Fibroblast of mammary gland (primary cell): ENCODE data around the gene RASA3.
"Not testable (repeated sequence)": the region's sequence is repeated elsewhere in the genome, so short reads cannot be mapped to it uniquely, and the experiment has no call there.

ENCODE experiments used
- DNase-seq: peaks from one replicate; pipeline ENCODE4 v3.0.0-alpha.2; 2010; ENCODE audit warnings: low read depth
- H3K4me3 ChIP-seq: 2 replicates; pipeline ENCODE4 v1.5.1; 2011; ENCODE audit warnings: low read depth, mild to moderate bottlenecking, low read length, moderate library complexity; ENCODE audit not compliant: control insufficient read depth
- TF ChIP-seq, protein P1 (sequence below): conservative IDR thresholded peaks from 2 replicates; pipeline ENCODE4 v1.5.1; 2011; ENCODE audit warnings: low read depth, low read length, inconsistent platforms; ENCODE audit not compliant: control insufficient read depth, insufficient read depth

The RASA3 gene

DNA sequence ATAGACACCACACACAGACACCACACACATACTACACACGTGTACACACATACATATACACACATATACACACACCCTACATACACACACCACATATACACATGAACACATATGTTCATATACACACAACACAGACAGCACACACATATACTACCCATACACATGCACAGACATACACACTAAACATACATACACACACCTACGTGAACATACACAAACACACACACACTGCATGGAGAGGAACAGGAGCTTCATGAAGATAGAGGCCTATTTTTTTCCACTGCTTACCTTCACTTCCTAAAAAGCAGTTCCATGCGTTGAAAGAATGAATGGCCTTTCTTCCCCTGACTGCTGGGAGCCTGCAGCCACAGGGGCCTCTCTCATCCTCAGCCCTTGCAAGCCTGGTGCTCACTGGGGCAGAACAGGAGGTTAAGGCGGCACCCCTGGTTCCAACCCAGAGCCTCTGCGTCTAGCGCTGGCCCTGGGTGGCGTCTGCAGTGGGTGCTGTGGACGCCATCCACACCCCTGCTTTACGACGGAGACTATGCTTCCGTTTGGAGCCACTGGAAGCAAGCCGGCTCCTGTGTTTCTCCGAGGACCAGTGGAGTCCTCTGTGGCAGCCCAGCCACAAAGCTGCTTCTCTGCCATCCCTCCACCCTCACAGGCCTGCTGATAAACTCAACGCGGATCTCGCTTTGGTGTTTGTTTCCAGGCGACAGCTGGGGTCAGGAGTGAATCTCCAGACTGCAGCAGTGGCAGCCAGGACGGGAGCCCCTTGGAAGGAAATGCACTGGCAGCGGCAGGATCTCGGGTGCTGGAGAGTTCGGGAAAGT is 1.9 kb upstream of the RASA3 start:
- TF ChIP-seq, protein P1, sequence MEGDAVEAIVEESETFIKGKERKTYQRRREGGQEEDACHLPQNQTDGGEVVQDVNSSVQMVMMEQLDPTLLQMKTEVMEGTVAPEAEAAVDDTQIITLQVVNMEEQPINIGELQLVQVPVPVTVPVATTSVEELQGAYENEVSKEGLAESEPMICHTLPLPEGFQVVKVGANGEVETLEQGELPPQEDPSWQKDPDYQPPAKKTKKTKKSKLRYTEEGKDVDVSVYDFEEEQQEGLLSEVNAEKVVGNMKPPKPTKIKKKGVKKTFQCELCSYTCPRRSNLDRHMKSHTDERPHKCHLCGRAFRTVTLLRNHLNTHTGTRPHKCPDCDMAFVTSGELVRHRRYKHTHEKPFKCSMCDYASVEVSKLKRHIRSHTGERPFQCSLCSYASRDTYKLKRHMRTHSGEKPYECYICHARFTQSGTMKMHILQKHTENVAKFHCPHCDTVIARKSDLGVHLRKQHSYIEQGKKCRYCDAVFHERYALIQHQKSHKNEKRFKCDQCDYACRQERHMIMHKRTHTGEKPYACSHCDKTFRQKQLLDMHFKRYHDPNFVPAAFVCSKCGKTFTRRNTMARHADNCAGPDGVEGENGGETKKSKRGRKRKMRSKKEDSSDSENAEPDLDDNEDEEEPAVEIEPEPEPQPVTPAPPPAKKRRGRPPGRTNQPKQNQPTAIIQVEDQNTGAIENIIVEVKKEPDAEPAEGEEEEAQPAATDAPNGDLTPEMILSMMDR, result no peak
- no peak overlapping the region for H3K4me3 ChIP-seq
- DNase-seq, result no peak

DNA sequence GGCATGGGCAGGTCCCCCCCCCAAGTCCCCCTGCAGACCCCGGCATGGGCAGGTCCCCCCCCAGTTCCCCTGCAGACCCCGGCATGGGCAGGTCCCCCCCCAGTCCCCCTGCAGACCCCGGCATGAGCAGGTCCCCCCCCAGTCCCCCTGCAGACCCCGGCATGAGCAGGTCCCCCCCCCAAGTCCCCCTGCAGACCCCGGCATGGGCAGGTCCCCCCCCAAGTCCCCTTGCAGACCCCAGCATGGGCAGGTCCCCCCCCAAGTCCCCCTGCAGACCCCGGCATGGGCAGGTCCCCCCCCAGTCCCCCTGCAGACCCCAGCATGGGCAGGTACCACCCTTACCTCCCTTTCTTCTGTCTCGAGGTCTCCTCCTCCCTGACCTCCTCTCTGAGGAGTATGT is 1.1 kb upstream of the RASA3 start:
- DNase-seq, H3K4me3 ChIP-seq: not testable (repeated sequence)

DNA sequence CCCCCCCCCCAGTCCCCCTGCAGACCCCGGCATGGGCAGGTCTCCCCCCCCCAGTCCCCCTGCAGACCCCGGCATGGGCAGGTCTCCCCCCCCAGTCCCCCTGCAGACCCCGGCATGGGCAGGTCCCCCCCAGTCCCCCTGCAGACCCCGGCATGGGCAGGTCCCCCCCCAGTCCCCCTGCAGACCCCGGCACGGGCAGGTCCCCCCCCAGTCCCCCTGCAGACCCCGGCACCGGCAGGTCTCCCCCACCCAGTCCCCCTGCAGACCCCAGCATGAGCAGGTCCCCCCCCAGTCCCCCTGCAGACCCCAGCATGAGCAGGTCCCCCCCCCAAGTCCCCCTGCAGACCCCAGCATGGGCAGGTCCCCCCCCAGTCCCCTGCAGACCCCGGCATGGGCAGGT is 703 bp upstream of the RASA3 start:
- not testable (repeated sequence) for H3K4me3 ChIP-seq, DNase-seq

DNA sequence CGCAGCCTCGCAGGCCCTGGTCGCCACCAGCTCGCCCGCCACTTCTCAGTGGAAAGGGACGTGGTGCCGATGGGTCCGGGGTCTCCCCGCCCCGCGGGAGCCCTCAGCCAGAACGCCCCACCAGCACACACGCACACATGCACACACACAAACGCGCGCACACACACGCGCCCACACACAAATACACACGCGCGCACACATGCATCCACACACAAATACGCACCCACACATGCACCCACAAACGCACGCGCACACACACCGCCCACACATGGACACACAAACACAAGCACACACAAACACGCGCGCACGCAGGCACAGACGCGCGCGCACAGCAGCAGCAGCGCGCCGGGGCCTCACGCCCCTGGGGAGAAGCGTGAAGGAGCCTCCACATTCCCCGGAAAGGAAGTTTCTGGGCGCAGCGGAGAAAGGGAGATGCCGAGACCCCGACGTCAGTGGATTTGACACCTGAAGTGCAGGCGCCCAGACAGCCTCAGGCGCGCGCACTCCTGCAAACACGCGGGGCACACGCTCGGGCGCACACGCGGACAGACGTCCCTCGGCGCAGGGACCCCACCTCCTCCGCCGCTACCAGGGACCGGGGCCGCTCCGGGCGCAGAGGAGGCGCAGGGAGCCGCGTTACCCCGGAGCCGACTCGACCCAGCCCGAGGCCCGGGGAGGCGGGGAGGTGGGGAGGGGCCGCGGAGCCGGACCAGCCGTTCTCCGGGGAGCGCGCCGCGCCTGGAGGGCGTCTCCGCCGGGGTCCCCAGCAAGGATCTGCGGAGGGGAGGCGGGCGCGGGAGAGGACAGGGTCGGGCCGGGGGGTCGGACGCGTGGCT is 622 bp downstream of the RASA3 start:
- TF ChIP-seq, protein P1, result no peak
- no peak for DNase-seq
- H3K4me3 ChIP-seq, result peak overlapping the region; percentile 86

DNA sequence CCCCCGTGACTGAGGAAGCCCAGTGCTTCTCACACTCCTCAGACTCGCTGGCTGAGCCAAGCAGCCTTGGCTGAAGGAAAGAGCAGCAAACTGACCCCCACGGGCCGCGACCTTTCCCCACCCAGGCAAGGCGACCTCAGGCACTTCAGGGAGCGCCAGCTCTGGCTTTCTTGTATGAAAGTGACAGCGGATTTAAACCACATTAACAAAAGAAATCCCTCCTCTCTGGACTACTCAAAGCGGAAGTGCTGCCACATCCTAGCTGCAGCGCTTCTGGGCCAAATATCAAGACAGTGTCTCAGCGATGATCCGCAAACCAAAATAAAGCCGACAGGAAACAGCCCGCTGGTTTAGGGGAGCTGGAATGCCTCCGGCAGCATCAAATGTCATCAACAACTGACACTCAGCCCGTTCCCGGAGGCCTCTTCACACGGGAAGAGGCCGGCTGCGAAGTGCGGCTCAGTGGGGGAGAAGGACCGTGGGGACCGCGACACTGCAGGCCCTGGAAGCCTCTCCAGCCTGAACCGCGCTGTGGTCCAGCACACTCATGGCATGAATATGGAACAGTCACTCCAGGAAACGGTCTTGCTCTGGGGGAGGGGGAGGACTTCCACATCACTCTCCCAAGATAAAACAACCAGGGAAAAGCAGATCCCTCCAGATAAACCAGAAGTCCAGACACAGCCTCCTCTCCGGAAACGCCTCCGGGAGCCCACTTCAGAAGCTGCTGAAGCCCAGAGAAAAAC is 1.4 kb downstream of the RASA3 start:
- TF ChIP-seq, protein P1, result no peak
- H3K4me3 ChIP-seq, result peak overlapping the region; percentile 86
- peak; percentile 89 for DNase-seq

DNA sequence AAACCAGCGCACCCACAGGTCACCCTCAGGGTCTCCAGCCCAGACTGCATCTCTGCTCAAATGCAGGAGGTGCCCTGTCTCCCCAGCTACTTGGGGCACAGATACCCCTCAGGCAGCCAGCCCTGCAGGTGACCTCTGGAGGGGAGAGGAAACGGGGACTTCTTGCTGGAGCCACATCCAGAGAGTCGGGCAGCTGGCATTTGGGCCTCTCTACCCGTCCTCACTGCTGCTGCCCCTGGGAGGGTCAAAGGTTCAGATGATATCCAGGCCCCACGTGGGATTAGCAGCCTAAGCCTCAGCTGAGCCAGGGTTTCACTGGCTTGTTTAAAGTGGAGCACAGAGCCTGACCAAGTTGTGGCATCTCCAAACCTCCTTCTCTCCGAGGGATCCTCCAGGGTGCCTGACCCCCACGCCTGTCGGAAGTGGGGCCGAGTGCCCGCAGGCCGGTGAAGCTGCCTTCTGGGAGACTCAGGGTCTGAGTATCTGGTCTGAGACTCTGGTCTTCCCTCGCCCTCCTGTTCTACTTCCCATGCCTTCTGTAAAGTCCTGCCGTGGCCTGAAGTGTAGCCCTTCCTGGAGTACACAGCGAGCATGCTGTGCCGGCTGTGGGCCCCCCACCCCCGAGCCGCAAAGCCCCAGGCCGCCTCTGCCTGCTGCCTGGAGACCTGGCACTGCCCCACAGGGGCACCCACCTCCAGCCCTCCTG is 2.1 kb downstream of the RASA3 start:
- peak overlapping the region; percentile 86 for H3K4me3 ChIP-seq
- TF ChIP-seq, protein P1, result no peak
- DNase-seq, result no peak

DNA sequence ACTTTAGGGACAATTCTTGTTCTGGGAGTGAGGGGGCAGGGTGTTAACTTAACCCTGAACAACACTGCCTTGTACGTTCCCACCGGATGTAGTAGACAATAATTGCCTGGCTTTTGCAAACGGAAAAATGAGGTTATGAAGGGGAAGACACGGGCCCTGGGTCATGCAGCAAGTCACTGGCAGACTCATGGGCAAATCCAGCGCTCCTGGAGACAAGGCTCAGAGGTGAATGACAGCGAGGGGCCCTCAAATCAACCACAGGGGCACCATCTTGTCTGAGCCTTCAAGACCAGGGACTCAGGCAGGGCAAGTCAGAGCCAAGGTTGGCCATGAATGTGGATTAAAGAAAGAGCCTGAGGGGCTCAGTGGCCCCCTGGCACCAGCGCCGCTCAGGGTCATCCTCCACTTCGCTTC is 2.8 kb downstream of the RASA3 start:
- TF ChIP-seq, protein P1, result no peak
- no peak for DNase-seq
- peak overlapping the region; percentile 86 for H3K4me3 ChIP-seq
